H1 (cell line): ENCODE data around the gene BTBD1.

Source experiments
- CBX8 ChIP-seq: fragments of 300-800, 300-1000 bp; sonication (generic); IDR thresholded peaks from 2 replicates; pipeline ENCODE4 v1.7.1; 2016; ENCODE audit warnings: low read depth, low read length, borderline replicate concordance
- CHD2 ChIP-seq: IDR thresholded peaks from 2 replicates; pipeline ENCODE4 v1.6.1; 2012; ENCODE audit warnings: low read length, improper control_type of control experiment
- CTCF ChIP-seq, 3 experiments: IDR thresholded peaks; 1 replicate in 2 of 3; 2 replicates in 1 of 3; pipeline versions ENCODE4 v1.5.1 to v1.6.1; 2011; ENCODE audit warnings: low read length in 3 of 3, mild to moderate bottlenecking in 3 of 3, inconsistent platforms in 2 of 3, low read depth in 1 of 3, moderate library complexity in 1 of 3; ENCODE audit not compliant: insufficient read depth in 1 of 3; ENCODE audit errors: control extremely low read depth in 1 of 3
- EZH2 ChIP-seq: fragments of 200-600 bp; sonication (generic); IDR thresholded peaks from 2 replicates; pipeline ENCODE4 v1.7.1; 2012; ENCODE audit warnings: low read depth, mild to moderate bottlenecking, moderate library complexity, low read length, inconsistent platforms; ENCODE audit not compliant: severe bottlenecking
- JUN ChIP-seq: IDR thresholded peaks from 2 replicates; pipeline ENCODE4 v1.6.1; 2011; ENCODE audit warnings: low read depth, mild to moderate bottlenecking, improper control_type of control experiment, low read length
- JUND ChIP-seq: IDR thresholded peaks from 2 replicates; pipeline ENCODE4 v1.6.1; 2011; ENCODE audit warnings: mild to moderate bottlenecking, improper control_type of control experiment, low read length
- POLR2AphosphoS5 ChIP-seq: IDR thresholded peaks from 2 replicates; pipeline ENCODE4 v1.6.1; 2011; ENCODE audit warnings: low read depth, low read length
- SP1 ChIP-seq: IDR thresholded peaks from 2 replicates; pipeline ENCODE4 v1.6.1; 2011; ENCODE audit warnings: low read depth, low read length
- SUZ12 ChIP-seq: fragments of 200-600 bp; sonication (generic); IDR thresholded peaks from 2 replicates; pipeline ENCODE4 v1.6.1; 2012; ENCODE audit warnings: mild to moderate bottlenecking, inconsistent platforms, low read length, moderate library complexity, mixed read lengths
- YY1 ChIP-seq: IDR thresholded peaks from 2 replicates; pipeline ENCODE4 v1.6.1; 2011; ENCODE audit warnings: low read depth, mild to moderate bottlenecking, low read length
- TF ChIP-seq, protein P1 (sequence below): IDR thresholded peaks from 2 replicates; pipeline ENCODE4 v1.6.1; 2011; ENCODE audit warnings: low read depth, mild to moderate bottlenecking, low read length; ENCODE audit not compliant: insufficient read depth

- TF ChIP-seq, protein P1, sequence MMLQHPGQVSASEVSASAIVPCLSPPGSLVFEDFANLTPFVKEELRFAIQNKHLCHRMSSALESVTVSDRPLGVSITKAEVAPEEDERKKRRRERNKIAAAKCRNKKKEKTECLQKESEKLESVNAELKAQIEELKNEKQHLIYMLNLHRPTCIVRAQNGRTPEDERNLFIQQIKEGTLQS: no peak
- no peak for TF ChIP-seq CTCF (IDR thresholded peaks at IDR 0.05; ENCODE audit: control extremely low read depth in 1 of 3, insufficient read depth in 1 of 3, low read depth in 1 of 3, low read length in 3 of 3)
- TF ChIP-seq SP1: no peak
- TF ChIP-seq YY1: no peak
- TF ChIP-seq JUN: no peak
- TF ChIP-seq CHD2: no peak
- no peak for TF ChIP-seq SUZ12
- TF ChIP-seq EZH2: no peak
- TF ChIP-seq JUND: no peak
- no peak for TF ChIP-seq POLR2AphosphoS5
- no peak for TF ChIP-seq CBX8
These were observed 86.1 kb downstream of the BTBD1 start for GRCh38 chr15:82980981-82981380.
